ENCODE data around the gene SFMBT2. TPM values are rescaled to one million over a fixed set of nuclear protein-coding genes. Genes with fewer than 3 reads are reported as not detected.

SFMBT2 gene
- total RNA-seq, 2 experiments from 2014 or later, result 7.9 to 8.3 TPM

DNA sequence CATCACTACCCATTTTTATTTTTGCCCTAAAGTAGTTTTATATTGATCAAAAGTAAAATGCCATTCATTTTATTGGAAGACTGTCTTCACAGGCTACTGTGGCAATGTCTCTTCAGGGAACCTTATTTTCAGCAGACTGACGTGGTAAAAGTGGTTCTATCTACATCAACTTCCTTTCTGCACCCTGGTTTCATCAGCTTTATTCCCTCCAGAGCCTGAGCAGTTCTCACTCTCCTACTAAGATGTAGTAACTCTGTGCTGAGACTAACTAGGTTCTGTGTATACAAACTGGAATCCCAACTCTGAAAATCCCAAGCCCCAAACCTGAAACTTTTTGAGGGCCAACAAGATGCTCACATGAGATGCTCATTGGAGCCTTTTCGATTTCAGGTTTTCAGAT, 155.3 kb downstream of the SFMBT2 start:
- Histone ChIP-seq H4K20me1 (ENCODE audit: insufficient read depth, low read length) (no peaks in the 10 kb centered on the region), H3K79me2 (ENCODE audit: insufficient read depth, low read depth, low read length) (no peaks in the 10 kb centered on the region), H3K4me3 (ENCODE audit: low read depth, low read length, poor library complexity, severe bottlenecking) (no peak overlapping the region), H2AFZ (ENCODE audit: low read length) (no peak overlapping the region), H3K27ac (ENCODE audit: low read depth, low read length, poor library complexity, severe bottlenecking) (no peak overlapping the region), H3K9me3 (ENCODE audit: low read length) (no peaks in the 10 kb centered on the region), H3K36me3 (ENCODE audit: insufficient read depth, low read length) (no peaks in the 10 kb centered on the region), H3K4me2 (ENCODE audit: low read length) (no peak overlapping the region), H3K9me2 (ENCODE audit: insufficient read depth, low read length) (no peaks in the 10 kb centered on the region), H3K4me1 (ENCODE audit: insufficient read depth, low read length, poor library complexity, severe bottlenecking) (peaks cover 10% of the 10 kb centered on the region)
- no peak for DNase-seq (ENCODE audit: low spot score)
- TF ChIP-seq, protein P1, sequence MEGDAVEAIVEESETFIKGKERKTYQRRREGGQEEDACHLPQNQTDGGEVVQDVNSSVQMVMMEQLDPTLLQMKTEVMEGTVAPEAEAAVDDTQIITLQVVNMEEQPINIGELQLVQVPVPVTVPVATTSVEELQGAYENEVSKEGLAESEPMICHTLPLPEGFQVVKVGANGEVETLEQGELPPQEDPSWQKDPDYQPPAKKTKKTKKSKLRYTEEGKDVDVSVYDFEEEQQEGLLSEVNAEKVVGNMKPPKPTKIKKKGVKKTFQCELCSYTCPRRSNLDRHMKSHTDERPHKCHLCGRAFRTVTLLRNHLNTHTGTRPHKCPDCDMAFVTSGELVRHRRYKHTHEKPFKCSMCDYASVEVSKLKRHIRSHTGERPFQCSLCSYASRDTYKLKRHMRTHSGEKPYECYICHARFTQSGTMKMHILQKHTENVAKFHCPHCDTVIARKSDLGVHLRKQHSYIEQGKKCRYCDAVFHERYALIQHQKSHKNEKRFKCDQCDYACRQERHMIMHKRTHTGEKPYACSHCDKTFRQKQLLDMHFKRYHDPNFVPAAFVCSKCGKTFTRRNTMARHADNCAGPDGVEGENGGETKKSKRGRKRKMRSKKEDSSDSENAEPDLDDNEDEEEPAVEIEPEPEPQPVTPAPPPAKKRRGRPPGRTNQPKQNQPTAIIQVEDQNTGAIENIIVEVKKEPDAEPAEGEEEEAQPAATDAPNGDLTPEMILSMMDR (conservative IDR thresholded peaks at IDR 0.05; ENCODE audit: low read length), result no peak
- TF ChIP-seq EZH2phosphoT487 (IDR thresholded peaks at IDR 0.05; ENCODE audit: borderline replicate concordance, low read depth, low read length), result no peak
- no TSS peak for BruUV-seq (replicated peaks)
- CTCF ChIA-PET (ENCODE audit: unreplicated experiment), result no interaction called here
- POLR2A ChIA-PET, result interaction anchor here (0.7 to 1.1 kb wide), 2 partner anchors 12 to 155 kb away, joined by 3 to 4 read pairs; partner anchors contain the start of gene SFMBT2
- intact Hi-C loops (cut with micrococcal nuclease; ENCODE audit: unreplicated experiment), result no loop called here

DNA sequence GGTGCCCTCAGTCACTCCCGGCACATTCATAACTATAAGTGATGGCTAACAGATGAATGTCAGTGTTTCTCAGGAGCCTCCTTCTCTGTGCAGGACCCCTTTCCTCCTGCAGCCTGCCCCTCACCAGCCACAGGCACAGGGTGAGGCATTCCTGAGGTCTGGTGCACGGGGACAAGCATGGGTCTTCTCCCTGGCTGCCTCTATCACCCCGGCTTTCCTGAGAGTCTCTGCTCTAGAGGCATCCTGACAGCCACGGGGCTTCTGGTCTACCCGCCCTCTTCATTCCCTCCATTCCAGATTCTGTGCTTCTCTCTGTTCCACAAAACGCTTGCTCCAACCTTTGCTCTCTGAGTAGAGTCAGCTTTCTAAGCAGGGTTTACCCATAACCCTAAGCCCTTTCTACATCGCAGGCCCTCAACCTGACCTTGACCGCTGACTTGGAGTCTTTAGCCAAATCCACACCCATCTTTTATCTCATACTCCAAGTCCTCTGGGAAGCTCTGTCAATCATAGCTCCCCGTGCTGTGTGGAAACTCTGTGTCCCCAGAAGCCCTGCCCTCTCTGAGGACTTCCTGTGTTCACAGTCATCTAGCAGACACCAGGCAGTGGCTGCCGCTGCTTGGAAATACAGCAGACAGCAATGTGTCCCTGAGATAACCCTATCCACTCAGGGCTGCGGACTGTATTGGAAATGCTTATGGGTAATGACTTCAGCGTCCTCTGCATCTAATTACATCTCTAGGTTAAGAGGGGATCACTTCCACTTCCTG, 159.0 kb downstream of the SFMBT2 start:
- no peaks in the 10 kb centered on the region for H3K4me1 ChIP-seq (ENCODE audit: insufficient read depth, low read length, poor library complexity, severe bottlenecking)
- no peak overlapping the region for H3K4me2 ChIP-seq (ENCODE audit: low read length)
- ChIA-PET POLR2A (no interaction called here), CTCF (ENCODE audit: unreplicated experiment) (no interaction called here)
- H2AFZ ChIP-seq (ENCODE audit: low read length), result no peak overlapping the region
- no peak overlapping the region for H3K4me3 ChIP-seq (ENCODE audit: low read depth, low read length, poor library complexity, severe bottlenecking)
- H3K36me3 ChIP-seq (ENCODE audit: insufficient read depth, low read length), result no peaks in the 10 kb centered on the region
- no peaks in the 10 kb centered on the region for H3K9me3 ChIP-seq (ENCODE audit: low read length)
- no peak for DNase-seq (ENCODE audit: low spot score)
- no TSS peak for BruUV-seq (replicated peaks)
- H3K27ac ChIP-seq (ENCODE audit: low read depth, low read length, poor library complexity, severe bottlenecking), result no peak overlapping the region
- TF ChIP-seq, protein P1 (conservative IDR thresholded peaks at IDR 0.05; ENCODE audit: low read length), result no peak
- TF ChIP-seq EZH2phosphoT487 (IDR thresholded peaks at IDR 0.05; ENCODE audit: borderline replicate concordance, low read depth, low read length), result no peak
- H3K9me2 ChIP-seq (ENCODE audit: insufficient read depth, low read length), result no peaks in the 10 kb centered on the region
- H4K20me1 ChIP-seq (ENCODE audit: insufficient read depth, low read length), result no peaks in the 10 kb centered on the region
- intact Hi-C loops (cut with micrococcal nuclease; ENCODE audit: unreplicated experiment), result no loop called here
- no peaks in the 10 kb centered on the region for H3K79me2 ChIP-seq (ENCODE audit: insufficient read depth, low read depth, low read length)

DNA sequence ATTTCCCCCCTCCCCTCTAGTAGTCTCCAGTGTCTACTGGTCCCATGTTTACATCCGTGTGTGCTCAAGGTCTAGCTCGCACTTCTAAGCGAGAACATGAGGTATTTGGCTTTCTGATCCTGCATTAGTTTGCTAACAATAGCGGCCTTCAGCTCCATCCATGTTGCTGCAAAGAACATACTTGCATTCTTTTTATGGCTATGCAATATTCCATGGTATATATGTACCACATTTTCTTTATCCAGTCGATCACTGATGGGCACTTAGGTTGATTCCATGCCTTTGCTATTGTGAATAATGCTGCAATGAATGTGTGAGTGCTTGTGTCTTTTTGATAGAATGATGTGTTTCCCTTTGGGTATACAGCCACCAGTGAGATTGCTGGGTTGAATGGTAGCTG, 160.6 kb downstream of the SFMBT2 start:
- H3K4me3 ChIP-seq (ENCODE audit: low read depth, low read length, poor library complexity, severe bottlenecking), result no peak overlapping the region
- no peak for DNase-seq (ENCODE audit: low spot score)
- no peak overlapping the region for H2AFZ ChIP-seq (ENCODE audit: low read length)
- H3K36me3 ChIP-seq (ENCODE audit: insufficient read depth, low read length), result no peaks in the 10 kb centered on the region
- ChIA-PET CTCF (ENCODE audit: unreplicated experiment) (no interaction called here), POLR2A (no interaction called here)
- no peaks in the 10 kb centered on the region for H3K9me2 ChIP-seq (ENCODE audit: insufficient read depth, low read length)
- H3K4me2 ChIP-seq (ENCODE audit: low read length), result no peak overlapping the region
- H3K79me2 ChIP-seq (ENCODE audit: insufficient read depth, low read depth, low read length), result no peaks in the 10 kb centered on the region
- no peaks in the 10 kb centered on the region for H3K9me3 ChIP-seq (ENCODE audit: low read length)
- no TSS peak for BruUV-seq (replicated peaks)
- H4K20me1 ChIP-seq (ENCODE audit: insufficient read depth, low read length), result no peaks in the 10 kb centered on the region
- no peak overlapping the region for H3K27ac ChIP-seq (ENCODE audit: low read depth, low read length, poor library complexity, severe bottlenecking)
- intact Hi-C loops (cut with micrococcal nuclease; ENCODE audit: unreplicated experiment), result no loop called here
- no peaks in the 10 kb centered on the region for H3K4me1 ChIP-seq (ENCODE audit: insufficient read depth, low read length, poor library complexity, severe bottlenecking)
- no peak for TF ChIP-seq EZH2phosphoT487 (IDR thresholded peaks at IDR 0.05; ENCODE audit: borderline replicate concordance, low read depth, low read length)
- TF ChIP-seq, protein P1 (conservative IDR thresholded peaks at IDR 0.05; ENCODE audit: low read length), result no peak

All from OCI-LY7 (cell line).